HTERT RPE-1 (cell line): ENCODE measurements around the gene BCL11A.

Experiments used
- in situ Hi-C: fragments of 300-500 bp; cut with MboI; formaldehyde crosslinking; loops from 4 replicates; pipeline ENCODE4 v1.14.3; 2020; ENCODE audit warnings: low sequenced_read_pairs

The BCL11A gene

DNA sequence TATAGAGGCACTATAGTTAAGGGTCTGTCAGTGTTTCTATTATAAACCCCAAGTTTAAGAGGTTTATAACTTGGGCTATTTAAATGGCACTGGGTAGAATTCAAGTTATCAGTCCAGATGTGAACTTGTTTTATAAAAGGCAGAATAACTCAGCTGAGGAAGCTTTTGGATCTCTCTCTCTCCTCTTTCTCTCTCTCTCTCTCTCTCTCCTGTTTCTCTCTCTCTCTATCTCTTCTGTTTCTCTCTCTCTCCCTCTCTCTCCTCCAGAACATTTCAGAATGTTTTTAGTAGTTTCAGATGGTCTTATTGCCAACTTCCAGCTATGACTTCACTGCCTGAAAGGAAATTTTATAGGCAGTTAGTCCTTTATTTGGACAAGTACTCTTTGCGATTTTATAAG is 6.4 kb upstream of the BCL11A start:
- in situ Hi-C loops = no loop called here

DNA sequence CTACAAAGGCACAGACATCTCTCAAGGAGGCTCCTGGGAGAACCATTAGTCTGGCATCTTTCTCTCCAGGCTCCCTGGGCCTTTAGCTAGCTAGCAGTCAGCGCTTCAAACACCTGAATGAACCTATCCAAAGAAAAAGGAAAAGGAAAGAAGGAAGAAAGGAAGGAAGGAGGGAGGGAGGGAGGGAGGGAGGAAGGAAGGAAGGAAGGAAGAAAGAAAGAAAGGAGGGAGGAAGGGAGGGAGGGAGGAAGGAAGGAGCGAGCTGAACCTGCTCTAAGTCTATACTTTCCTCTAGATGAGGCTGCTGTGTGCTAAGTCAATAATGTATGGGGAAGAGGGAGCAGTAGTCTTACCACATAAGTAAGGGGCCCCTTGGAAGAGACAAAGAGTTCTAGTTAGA is 5.1 kb upstream of the BCL11A start:
- in situ Hi-C loops = no loop called here

DNA sequence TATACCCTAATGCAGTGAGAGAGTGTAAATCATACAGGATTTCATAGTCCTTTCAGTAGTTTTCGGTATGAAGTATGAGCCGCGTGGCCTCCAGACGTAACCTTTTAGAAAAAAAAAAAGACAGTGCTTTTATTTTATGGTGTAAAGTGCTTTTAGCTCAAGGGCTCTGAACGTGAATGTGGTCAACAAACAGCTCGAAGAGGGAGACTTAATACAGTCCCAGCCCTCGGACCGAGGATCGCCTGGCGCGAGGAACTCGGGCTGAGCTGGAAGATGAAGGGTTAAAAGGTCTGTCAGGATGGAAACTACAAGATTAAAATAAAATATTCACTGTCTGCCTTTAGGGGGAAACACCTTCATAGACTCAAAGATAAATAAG is 4.0 kb upstream of the BCL11A start:
- in situ Hi-C loops = no loop called here

DNA sequence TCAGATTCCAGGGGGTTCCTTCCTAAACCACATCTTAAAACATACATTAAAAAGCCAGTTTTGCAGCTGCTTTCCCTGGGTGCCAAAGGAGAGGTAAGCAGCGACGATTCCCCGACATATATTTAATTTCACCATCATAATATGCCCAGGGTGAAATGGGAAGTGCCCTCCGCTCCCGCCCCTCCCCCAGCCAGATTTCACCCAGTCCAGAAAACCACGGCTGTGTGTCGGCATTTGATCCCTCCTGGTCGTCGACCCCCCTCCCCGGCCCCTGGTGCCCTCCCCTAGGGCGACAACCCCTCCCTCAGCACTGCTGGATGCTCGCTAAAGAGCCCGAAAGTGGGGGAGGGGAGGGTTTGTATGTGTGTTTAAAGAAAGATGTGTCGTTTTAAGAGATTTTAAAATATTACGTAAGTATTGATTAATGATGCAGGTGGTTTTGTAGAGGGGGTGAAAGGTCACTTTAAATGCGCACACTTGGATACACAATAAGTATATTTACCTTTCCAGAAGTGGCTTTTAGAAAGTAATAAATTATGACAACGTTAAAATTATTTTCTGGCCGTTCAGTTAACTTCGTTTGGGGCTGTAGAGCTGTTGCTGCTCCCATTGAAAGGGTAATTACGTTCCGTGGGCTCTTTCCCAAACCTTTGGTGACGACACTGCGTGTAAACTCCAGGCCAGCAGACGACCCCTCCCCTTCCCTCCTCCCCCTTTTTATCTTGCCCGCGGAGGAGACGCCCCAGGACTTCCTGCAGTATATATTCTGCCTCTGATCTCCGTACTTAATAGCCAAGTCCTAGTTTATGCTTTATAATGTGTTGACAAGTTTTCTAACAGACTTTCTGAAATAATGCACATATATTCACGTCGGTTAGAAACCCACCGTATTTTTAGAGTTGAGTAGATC is 3.4 kb upstream of the BCL11A start:
- in situ Hi-C loops = no loop called here

DNA sequence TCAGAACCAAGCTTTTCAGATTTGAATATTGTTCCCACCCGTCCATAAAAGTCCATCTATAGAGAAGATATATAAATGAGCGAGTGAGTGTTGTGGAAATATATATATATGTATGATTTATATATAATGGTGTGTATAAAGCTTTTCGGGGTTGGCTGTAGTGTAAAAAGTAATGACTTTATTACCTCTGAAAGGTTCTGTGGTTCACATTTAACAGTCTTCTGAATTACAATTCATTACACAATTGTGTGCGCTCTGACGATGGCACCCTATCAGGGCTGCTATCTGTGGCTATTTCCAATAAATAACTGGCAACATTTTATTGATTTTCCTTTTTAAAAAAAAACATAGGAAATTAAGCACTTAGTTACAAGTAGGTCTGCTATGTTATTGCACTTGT is 2.7 kb upstream of the BCL11A start:
- in situ Hi-C loops = no loop called here

DNA sequence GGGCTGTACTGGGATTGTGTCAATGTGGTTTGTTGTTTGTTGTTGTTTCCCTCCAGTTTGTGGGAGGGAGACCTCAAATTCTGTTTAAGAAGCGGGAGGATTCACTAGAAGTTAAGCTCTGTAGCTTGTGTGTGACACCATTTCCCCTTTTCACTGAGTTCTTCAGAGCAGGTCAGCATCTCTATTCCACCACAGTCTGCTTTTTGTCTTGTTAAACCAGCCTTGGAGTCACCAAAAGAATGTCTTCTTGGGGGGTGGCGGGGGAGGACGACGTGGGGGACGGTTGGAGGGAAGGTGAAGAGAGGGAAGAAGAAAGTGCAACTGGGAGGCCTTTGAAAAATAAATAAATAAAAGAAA is 2.3 kb upstream of the BCL11A start:
- in situ Hi-C loops = no loop called here

DNA sequence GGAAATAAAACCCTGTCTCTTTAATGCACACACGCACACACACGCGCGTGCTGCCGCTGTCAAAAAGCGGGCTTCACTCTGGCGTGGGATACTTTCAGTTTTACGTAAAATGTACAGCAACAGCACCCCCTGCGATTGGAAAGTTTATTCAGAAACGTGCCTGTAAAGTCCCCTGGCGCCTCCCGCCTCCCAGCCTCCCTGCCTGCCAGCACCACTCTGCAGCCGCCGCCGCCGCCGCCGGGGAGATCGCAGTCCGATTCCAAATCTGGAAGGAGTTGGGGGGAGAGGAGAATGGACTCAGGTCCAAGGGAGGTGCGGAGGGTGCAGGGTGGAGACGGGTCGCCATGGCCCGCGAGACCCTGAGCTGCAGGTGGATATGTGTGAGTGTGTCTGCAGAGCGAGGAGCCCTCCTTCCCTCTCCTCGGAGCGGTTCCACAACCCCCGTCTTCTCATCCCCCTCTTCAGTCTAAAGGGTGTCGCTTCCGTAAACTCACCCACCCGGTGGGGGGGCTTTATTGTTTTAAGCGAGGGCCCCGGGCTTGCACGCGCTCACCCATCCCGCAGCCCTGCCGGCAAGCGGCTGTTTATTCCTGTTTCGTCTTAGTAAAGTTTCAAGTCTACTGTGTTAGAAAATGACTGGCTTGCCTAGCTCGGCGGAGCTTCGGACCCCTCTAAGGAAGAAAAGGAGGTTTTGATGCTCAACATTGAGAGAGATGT is 1.8 kb upstream of the BCL11A start:
- in situ Hi-C loops = no loop called here

DNA sequence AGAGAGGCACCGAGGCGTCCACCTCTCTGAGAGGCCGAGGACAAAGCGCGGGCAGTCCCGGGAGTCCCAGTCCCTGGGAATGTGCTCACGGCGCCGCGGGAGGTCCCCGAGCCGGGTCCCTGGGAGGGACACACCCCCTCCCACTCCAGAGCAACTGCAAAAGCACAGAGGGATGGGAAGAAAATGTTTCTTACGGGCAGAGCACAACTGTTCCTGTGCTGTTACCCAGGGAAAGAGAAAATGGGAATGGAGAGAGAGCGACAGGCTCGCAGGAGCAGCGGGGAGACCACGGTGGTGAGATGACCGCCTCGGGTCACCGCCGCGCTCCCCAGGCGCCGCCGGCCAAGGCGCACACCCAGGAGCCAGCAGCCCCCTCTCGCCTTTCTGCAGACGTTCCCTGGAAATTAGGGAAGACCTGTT is 1.2 kb upstream of the BCL11A start:
- in situ Hi-C loops = no loop called here

DNA sequence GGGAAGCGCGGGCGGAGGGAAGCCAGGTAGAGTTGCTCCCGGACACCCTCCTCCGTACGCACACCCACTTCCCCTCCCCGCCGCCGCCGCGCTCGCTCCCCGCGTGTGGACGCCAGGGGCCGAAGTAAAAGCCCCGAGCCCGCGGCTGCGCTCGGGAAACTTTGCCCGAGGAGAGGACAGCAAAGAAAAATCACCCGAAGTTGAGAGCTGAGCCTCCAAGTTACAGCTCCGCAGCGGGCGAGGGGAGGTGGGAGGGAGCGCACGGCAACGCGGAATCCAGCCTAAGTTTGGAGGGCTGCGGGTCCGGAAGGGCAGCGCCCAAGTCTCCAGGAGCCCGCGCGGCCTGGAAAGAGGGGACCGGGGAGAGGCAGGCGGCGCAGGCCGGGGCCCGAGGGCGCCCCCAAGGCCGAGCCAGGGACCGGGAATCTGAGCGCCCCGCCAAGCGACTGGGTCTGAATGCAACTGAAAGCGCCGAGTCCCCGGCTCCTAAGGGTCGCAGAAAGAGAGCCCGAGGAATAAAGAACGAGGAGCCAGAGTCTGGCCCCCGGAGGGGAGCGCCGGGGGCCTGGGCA is 706 bp upstream of the BCL11A start:
- in situ Hi-C loops = no loop called here

DNA sequence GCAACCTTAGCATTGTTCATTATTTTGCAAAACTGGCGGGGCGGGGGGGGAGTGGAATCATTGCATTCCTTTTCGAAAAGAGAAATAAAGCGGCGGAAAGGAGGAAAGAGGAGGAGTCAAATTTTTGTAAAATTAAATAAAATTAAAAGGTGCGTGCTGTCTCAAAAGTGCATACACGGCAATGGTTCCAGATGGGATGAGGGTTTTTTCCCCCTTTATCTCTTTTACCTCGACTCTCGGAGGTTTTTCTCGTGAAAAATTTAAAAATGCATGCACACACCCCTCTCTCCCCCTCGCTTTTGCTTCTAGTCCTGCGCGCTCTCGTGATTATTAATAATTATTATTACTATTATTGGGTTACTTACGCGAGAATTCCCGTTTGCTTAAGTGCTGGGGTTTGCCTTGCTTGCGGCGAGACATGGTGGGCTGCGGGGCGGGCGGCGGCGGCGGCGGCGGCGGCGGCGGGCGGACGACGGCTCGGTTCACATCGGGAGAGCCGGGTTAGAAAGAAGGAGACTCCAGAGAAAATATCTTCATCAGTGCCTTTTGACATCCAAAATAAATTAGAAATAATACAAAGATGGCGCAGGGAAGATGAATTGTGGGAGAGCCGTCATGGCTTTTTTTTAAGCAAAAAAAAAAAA is 481 bp downstream of the BCL11A start:
- in situ Hi-C loops = no loop called here

DNA sequence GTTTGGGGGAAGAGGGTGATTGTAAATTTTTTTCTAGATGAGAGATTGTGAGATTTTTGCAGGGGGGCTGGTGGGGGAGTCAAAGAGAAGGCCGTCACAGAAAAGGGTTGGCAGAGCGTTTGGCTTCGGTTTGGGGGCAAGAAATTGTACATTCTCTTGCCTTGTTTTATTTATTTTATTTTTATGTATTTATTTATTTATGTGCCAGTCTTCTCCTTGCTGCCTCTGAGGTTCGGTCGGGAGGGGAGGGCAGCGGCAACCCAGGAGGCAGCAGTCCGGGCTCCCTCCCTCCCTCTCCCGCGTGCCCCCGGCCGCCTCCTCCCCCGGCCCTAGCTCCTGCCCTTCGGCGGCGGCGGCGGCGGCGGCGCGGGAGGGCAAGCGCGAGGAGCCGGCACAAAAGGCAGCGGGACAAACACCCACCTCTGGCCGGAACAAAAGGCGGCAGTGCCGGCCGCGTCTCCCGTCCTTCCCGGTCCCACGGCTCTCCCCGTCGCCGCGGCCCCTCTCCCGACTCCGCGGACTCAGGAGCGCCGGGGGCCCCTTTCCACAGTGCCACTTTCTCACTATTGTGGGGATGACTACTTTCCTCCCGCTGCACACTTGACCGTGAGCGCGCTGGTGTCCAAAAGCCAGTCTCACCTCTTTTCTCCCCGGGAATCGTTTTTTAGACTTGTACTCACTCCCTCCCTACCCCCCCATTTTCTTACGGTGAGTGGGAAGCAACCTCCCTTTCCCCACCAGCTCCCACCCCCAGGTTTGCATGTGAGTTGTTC is 1.2 kb downstream of the BCL11A start:
- in situ Hi-C loops = no loop called here

DNA sequence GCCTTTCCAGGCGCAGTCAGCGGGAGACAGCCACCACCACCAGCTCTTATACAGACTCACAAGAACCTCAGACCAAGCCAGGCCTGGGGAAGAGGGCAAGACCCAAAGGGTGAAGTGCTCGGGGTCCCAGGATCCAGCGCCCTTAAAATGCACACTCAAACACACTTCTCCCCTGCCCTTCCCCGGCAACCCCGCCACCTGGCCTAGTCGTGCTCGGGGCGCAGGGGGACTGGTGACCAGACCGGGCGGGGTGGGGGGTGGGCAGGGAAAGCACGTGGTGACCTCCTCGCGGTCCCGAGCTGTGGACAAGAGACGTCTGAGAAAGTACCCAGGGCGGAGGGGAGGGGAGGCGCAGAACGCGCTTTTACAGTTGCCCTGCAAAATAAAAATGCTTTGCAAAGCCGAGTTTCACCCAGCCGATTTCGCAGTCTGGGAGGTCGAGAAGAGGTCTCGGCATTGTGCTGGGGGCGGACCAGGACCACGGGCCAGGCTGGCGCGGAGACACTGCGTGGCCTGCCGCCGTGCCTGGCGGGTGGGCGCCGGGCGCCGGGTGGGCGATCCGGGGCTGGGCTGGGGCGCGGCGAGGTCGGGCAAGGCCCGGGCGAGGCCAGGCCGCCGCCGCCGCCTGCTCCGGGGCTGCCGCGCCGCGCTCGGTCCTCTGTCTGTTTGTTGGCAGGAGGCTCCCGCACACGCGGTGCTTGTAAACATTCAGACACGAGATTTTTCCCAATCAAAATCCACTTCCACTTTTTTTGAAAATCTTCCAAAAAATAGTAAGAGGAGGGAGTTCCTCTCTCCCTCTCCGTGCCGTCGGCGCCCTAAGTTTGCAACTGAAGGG is 2.0 kb downstream of the BCL11A start:
- in situ Hi-C loops = no loop called here

DNA sequence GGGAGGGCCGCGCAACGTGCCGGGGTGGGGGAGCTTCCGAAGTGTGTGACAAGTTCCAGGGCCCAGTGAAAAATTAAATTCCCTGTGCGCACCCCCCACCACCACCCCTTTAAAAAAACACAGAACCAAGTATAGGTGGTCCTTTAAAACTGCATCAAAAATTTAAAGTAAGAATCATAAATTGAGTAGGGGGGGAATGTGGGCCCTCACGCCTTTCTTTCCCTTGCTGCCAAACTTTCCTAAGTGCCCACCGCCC is 2.5 kb downstream of the BCL11A start:
- in situ Hi-C loops = no loop called here

DNA sequence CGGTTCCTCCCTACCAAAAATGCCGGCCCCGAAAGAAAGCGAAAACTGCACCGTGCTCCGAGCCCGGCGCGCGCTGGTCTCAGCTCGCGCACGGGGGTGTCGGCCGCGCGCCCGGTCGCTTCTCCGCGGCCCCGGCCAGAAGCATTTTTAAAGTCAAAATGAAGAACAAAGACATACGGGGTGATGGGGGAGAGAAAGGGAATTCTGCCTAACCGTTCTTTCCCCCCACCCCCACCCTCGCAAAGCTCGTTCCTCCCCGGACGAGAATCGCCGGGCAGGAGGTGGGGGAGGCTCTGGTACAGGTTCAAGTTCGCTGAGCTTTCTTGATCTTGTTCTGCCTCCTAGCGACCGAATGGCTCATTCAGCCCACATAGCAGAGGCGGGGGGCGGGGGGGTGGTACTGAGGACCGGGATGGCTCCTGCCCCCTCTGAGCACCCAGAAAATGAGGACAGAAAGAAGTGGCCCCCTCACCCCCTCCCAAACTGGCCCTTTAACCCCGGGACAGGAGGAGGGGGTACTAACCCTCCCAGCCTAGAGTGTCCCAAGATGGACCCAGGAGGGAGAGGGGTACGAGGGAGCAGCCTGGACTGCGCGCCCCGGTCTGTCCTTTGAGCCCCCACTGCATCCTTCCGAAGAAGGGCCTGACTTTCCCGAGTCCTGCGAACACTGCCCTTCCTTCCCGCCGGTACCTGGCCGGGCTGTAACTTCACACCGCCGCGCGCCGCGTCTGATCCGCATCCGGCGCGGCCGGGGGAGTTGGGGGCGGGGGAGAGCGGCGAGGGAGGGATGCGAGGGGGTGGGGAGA is 3.1 kb downstream of the BCL11A start:
- in situ Hi-C loops = no loop called here

DNA sequence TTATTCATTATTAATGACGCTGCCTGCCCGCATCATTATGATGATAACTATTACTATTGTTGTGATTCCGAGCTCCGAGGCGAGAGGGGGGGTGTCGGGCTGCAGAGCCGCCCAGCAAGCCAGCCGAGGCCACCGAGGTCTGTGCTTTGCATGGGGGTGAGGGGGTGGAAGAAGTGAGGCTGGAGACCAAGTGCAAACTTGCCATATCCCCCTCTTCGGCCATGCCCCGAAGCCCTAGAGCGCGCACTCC is 3.6 kb downstream of the BCL11A start:
- in situ Hi-C loops = no loop called here

DNA sequence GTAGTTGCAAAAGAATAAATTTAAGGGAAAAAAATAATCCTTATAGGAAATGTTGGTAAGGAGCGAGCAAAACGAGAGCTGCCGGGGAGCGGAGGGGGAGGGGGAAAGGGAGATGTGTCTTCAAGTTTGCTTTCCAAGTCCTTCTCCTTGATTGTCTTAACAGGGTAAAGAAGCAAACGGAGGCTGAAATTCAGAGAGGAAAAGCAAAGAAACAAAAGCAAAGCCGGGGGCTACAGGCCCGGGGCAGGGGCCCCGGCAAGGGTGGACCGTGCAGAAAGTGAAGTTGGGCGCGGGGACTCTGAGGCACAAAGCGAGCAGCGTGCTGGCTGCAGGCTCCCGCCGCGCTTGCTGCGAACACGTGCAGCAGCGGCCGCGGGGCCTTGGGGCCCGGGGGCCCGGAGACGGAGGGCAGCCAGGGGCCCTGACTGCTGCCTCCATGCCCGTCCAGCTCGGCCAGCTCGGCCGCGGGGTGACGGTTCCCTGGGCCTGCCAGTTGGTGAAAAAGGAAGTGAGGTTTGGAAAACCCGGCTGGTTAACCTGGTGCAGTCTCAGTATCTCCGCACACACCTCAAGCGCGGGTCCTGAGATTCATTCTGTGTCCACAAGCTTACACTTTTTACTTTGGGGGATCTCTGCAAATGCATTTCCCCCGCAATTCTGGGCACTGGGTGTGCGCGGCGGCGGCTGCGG is 4.1 kb downstream of the BCL11A start:
- in situ Hi-C loops = no loop called here

DNA sequence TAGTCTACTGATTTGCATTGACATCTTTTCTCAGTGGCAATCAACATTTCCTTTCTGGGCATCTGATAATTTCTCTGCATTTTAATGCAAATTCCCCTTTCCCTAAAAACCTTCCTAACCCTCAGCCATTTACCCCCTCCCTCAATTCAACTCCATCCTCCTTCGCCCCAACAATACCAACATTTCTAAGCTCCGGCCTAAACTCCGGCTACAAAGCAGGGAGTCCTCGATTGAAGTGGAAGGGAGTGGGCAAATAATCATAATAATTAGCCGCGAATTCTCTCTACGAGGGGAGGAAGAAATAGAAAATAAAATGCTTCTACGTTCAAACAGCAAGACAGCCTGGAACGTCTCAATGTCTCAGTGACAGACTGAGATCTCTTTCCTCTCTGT is 4.6 kb downstream of the BCL11A start:
- in situ Hi-C loops = no loop called here

DNA sequence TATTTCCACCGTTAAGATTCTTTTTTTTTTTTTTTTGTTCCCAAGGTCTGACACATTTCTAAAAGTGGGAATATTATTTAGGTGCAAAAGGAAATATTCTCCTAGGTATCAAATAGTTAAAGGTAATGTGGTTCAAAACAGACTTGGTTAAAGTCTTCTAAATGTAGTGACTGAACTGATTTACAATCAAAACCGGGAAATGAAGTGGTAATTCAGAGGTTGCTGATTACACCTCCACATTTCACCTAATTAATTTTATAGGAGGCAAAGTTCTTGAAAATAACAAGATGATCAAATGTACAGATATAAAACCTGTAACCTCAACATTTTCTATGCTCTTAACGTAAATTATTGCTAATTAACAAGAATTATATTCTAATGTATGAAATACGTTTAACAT is 5.1 kb downstream of the BCL11A start:
- in situ Hi-C loops = no loop called here

DNA sequence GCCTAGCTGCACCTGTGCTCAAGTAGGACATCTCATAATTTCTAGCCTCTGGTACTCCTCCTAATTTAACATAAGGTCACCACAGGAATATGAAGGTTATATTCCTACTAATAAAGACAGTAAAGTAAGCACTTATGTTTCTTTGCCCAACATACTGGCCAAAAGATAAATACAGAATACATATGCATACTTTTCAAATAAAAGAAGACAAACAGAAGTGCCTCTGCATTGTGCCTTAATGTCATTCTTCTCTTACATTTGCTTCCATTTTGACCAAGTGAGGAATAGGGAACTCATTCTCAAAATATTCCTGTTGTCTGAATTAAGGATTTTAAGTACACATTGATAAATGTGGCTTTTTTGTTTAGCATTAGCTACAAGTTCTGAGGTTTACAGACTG is 5.6 kb downstream of the BCL11A start:
- in situ Hi-C loops = no loop called here
